GM23338 (cell line): Measurements from ENCODE around the gene PUS7. TPM values are rescaled to one million over a fixed set of nuclear protein-coding genes. Genes with fewer than 3 reads are reported as not detected.

Source experiments
- ATAC-seq: fragments of 200-7000 bp; cut with Tn5 transposase; 3 replicates; pipeline ENCODE4 v1.9.1; 2020
- DNase-seq: peaks from one replicate; pipeline ENCODE4 v3.0.0-alpha.2; 2015; ENCODE audit warnings: low spot score
- H2AFZ ChIP-seq: fragments of 200-600 bp; sonication (generic); 2 replicates; pipeline ENCODE4 v1.8.0; 2016; ENCODE audit warnings: antibody characterized with exemption, mild to moderate bottlenecking, moderate library complexity
- H3F3A ChIP-seq: fragments of 200-600 bp; sonication (generic); replicated peaks from 2 replicates; pipeline ENCODE4 v1.8.0; 2017; ENCODE audit warnings: antibody characterized with exemption, mixed run types, low read depth
- H3K27ac ChIP-seq: fragments of 200-600 bp; sonication (generic); 2 replicates; pipeline ENCODE4 v1.6.1; 2016; ENCODE audit warnings: low read depth
- H3K27me3 ChIP-seq: fragments of 200-600 bp; sonication (generic); 2 replicates; pipeline ENCODE4 v1.8.0; 2016; ENCODE audit warnings: mild to moderate bottlenecking, mixed run types, moderate library complexity; ENCODE audit not compliant: insufficient read depth
- H3K36me3 ChIP-seq: fragments of 200-600 bp; sonication (generic); 2 replicates; pipeline ENCODE4 v1.8.0; 2016; ENCODE audit warnings: mild to moderate bottlenecking; ENCODE audit not compliant: insufficient read depth
- H3K4me1 ChIP-seq: fragments of 200-600 bp; sonication (generic); 2 replicates; pipeline ENCODE4 v1.8.0; 2016; ENCODE audit warnings: mild to moderate bottlenecking, moderate library complexity; ENCODE audit not compliant: insufficient read depth
- H3K4me2 ChIP-seq: fragments of 200-600 bp; sonication (generic); 2 replicates; pipeline ENCODE4 v1.7.1; 2017; ENCODE audit warnings: mixed run types
- H3K4me3 ChIP-seq: fragments of 200-600 bp; sonication (generic); 2 replicates; pipeline ENCODE4 v1.6.1; 2016; ENCODE audit warnings: mixed run types
- H3K79me2 ChIP-seq: fragments of 200-600 bp; sonication (generic); replicated peaks from 2 replicates; pipeline ENCODE4 v1.8.0; 2017; ENCODE audit warnings: mild to moderate bottlenecking; ENCODE audit not compliant: insufficient read depth
- H3K9me2 ChIP-seq: fragments of 200-600 bp; sonication (generic); 2 replicates; pipeline ENCODE4 v1.8.0; 2017; ENCODE audit not compliant: insufficient read depth
- H4K20me1 ChIP-seq: fragments of 200-600 bp; sonication (generic); replicated peaks from 2 replicates; pipeline ENCODE4 v1.8.0; 2017; ENCODE audit warnings: mild to moderate bottlenecking; ENCODE audit not compliant: insufficient read depth
- H3K27ac Mint-ChIP-seq: 2 replicates; pipeline ENCODE4 v1.8.0; 2020; ENCODE audit warnings: inconsistent platforms, mild to moderate bottlenecking, moderate library complexity, mixed read lengths
- H3K27me3 Mint-ChIP-seq: 3 replicates; pipeline ENCODE4 v1.8.0; 2022; ENCODE audit warnings: low read depth, mild to moderate bottlenecking, moderate library complexity, mixed read lengths, inconsistent platforms; ENCODE audit not compliant: insufficient read depth, poor library complexity
- H3K36me3 Mint-ChIP-seq: 3 replicates; pipeline ENCODE4 v1.8.0; 2021; ENCODE audit warnings: low read depth, mild to moderate bottlenecking, inconsistent platforms, moderate library complexity, mixed read lengths
- H3K4me1 Mint-ChIP-seq: 3 replicates; pipeline ENCODE4 v1.8.0; 2020; ENCODE audit warnings: mild to moderate bottlenecking, inconsistent platforms, mixed read lengths
- H3K4me3 Mint-ChIP-seq: 3 replicates; pipeline ENCODE4 v1.8.0; 2021; ENCODE audit warnings: moderate library complexity, mild to moderate bottlenecking, inconsistent platforms, mixed read lengths
- H3K9me3 Mint-ChIP-seq: 3 replicates; pipeline ENCODE4 v1.8.0; 2020; ENCODE audit warnings: moderate library complexity, mild to moderate bottlenecking, inconsistent platforms, mixed read lengths
- CREB1 ChIP-seq: fragments of 250-450 bp; sonication (Bioruptor Pico); IDR thresholded peaks from 2 replicates; pipeline ENCODE4 v1.5.0; 2020; ENCODE audit warnings: low read depth, mild to moderate bottlenecking, moderate library complexity
- ETS1 ChIP-seq: IDR thresholded peaks from 2 replicates; pipeline ENCODE4 v1.6.1; 2016; ENCODE audit warnings: antibody characterized with exemption
- EZH2phosphoT487 ChIP-seq: fragments of 200-600 bp; sonication (generic); IDR thresholded peaks from one replicate; pipeline ENCODE4 v1.8.1; 2018; ENCODE audit warnings: antibody characterized with exemption; ENCODE audit not compliant: unreplicated experiment
- JUNB ChIP-seq: IDR thresholded peaks from one replicate; pipeline ENCODE4 v1.6.1; 2016; ENCODE audit warnings: antibody characterized with exemption; ENCODE audit not compliant: unreplicated experiment
- NANOG ChIP-seq: IDR thresholded peaks from 2 replicates; pipeline ENCODE4 v1.6.1; 2016; ENCODE audit warnings: antibody characterized with exemption, borderline replicate concordance
- REST ChIP-seq: IDR thresholded peaks from one replicate; pipeline ENCODE4 v1.6.1; 2018; ENCODE audit warnings: antibody characterized with exemption; ENCODE audit not compliant: unreplicated experiment
- STAT1 ChIP-seq: IDR thresholded peaks from one replicate; pipeline ENCODE4 v1.6.1; 2016; ENCODE audit warnings: antibody characterized with exemption; ENCODE audit not compliant: unreplicated experiment
- ZNF462 ChIP-seq: fragments of 250-450 bp; sonication (Bioruptor Pico); IDR thresholded peaks from 2 replicates; pipeline ENCODE4 v1.5.0; 2020; ENCODE audit warnings: mild to moderate bottlenecking, moderate library complexity
- polyA plus RNA-seq: library from polyadenylated mRNA; unstranded; fragments of >200 nt; fragmentation: Nextera tagmentation; extraction: Ambion mirVana; gene quantifications from 2 replicates; pipeline ENCODE4 v1.2.1, GENCODE V29; 2016
- total RNA-seq: library from RNA; depleted of rRNA; stranded (reverse); fragments of >200 nt; shearing (Covaris generic); gene quantifications from 2 replicates; pipeline ENCODE4 v1.2.3, GENCODE V29; 2014

The PUS7 gene
- total and polyA plus RNA-seq, 2 experiments from 2014 or later, result 34.8 to 62.2 TPM

- TF ChIP-seq REST (no peak), STAT1 (no peak)
Measured at GRCh38 chr7:105439174-105439893, 82.7 kb downstream of the PUS7 start (continued).

- Histone ChIP-seq H3K4me2 (no peak overlapping the region), H3K9me2 (no peaks in the 10 kb centered on the region), H3F3A (no peaks in the 10 kb centered on the region), H2AFZ (peak overlapping the region; percentile 75; the same call in 1 of the 2 replicates), H3K4me3 (no peak overlapping the region), H3K4me1 (peaks cover 5% of the 10 kb centered on the region; the same call in 1 of the 2 replicates), H3K27ac (no peak overlapping the region), H4K20me1 (no peaks in the 10 kb centered on the region), H3K79me2 (no peaks in the 10 kb centered on the region), H3K27me3 (no peaks in the 10 kb centered on the region), H3K36me3 (no peaks in the 10 kb centered on the region)
- peak; percentile 85 for ATAC-seq
- H3K27ac Mint-ChIP-seq, result peak overlapping the region; percentile 27
- H3K9me3 Mint-ChIP-seq, result no peaks in the 10 kb centered on the region
- H3K4me3 Mint-ChIP-seq, result no peak overlapping the region
- DNase-seq, result peak; percentile 45
- peaks cover 4% of the 10 kb centered on the region for H3K27me3 Mint-ChIP-seq
- TF ChIP-seq EZH2phosphoT487 (no peak), JUNB (no peak), NANOG (no peak), ZNF462 (no peak), CREB1 (CRISPR knock-in tag) (no peak), ETS1 (no peak)
- no peaks in the 10 kb centered on the region for H3K36me3 Mint-ChIP-seq
- peaks cover 5% of the 10 kb centered on the region; the same call in 2 of the 3 replicates for H3K4me1 Mint-ChIP-seq
Measured at GRCh38 chr7:105438847-105439173, 83.3 kb downstream of the PUS7 start.
